HG02642 (cell line): Measurements from ENCODE around the gene TTL.
"Not testable (repeated sequence)": the region's sequence is repeated elsewhere in the genome, so short reads cannot be mapped to it uniquely, and the experiment has no call there.

Source experiments
- ATAC-seq: cut with Tn5 transposase; IDR thresholded peaks from one replicate; pipeline ENCODE4 v1.9.1; 2021; ENCODE audit warnings: mild to moderate bottlenecking; ENCODE audit not compliant: unreplicated experiment, poor library complexity

The TTL gene

DNA sequence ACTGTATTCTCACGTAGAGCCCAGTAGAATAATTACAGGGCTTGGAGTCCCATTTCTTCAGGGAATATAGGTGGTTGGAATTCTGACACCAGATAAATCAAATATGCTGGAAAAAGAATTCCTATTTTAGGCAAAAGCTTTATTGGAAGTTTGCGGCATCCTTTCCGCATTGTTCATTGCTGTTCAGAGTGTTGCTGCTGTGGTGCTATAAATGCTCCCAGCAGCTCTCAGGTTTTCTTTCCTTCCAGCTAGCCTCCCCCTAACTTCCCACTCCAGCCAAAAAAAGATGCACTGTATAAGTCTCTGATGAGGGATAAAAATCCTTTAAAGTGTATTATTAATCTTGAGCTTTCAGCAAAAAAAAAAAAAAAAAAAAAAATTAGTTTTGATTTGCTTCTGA lies 34.8 kb downstream of the TTL start:
- no peak for ATAC-seq

- no peak for ATAC-seq
Observed at GRCh38 chr2:112518807-112519206, 36.9 kb downstream of the TTL start.

- ATAC-seq: no peak
Observed at GRCh38 chr2:112519506-112519905, 37.5 kb downstream of the TTL start.

GRCh38 chr2:112520234-112520783 lies 38.4 kb downstream of the TTL start:
- no peak for ATAC-seq

GRCh38 chr2:112523291-112523777 lies 41.4 kb downstream of the TTL start:
- no peak for ATAC-seq

DNA sequence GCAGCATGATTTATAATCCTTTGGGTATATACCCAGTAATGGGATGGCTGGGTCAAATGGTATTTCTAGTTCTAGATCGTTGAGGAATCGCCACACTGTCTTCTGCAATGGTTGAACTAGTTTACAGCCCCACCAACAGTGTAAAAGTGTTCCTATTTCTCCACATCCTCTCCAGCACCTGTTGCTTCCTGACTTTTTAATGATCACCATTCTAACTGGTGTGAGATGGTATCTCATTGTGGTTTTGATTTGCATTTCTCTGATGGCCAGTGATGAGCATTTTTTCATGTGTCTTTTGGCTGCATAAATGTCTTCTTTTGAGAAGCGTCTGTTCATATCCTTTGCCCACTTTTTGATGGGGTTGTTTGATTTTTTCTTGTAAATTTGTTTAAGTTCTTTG lies 42.3 kb downstream of the TTL start:
- ATAC-seq: not testable (repeated sequence)

- ATAC-seq: no peak
Observed at GRCh38 chr2:112528541-112528940, 46.6 kb downstream of the TTL start.

GRCh38 chr2:112529757-112530156 lies 47.8 kb downstream of the TTL start:
- no peak for ATAC-seq

DNA sequence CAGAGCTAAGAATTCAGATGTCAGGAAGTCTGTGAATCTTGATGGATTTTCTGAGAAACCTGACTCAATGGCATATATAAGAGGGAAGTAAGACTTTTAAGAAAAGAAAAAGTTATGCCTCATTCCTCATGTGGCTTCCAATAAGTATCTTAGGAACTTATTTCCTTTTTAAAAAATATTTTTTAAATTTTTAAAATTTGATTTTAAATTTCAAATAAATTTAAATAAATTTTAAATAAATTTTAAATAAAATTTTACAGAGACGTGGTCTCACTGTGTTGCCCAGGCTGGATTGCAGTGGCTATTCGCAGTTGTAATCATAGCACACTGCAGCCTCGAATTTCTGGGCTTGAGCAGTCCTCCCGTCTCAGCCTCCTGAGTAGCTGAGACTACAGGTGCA lies 48.8 kb downstream of the TTL start:
- ATAC-seq: no peak

DNA sequence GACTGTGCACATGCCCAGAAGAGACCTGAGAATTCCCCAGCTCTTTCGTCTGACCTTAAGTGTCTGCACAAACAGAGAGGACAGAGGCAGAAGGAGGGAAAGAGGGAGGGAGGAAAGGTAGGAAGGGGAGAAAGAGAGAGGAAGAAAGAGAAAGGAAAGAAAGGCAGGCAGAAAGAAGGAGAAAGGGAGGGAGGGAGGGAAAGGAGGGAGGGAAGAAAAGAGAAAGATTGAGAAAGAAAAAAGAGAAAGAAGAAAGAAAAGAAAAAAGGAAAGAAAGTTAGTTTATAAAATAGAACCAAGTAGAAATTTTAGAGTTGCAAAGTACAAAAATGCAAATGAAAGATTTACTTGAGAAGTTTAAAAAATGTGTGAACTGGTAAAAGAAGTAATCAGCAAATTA lies 52.9 kb downstream of the TTL start:
- no peak for ATAC-seq

GRCh38 chr2:112536665-112537064 lies 54.7 kb downstream of the TTL start:
- not testable (repeated sequence) for ATAC-seq

DNA sequence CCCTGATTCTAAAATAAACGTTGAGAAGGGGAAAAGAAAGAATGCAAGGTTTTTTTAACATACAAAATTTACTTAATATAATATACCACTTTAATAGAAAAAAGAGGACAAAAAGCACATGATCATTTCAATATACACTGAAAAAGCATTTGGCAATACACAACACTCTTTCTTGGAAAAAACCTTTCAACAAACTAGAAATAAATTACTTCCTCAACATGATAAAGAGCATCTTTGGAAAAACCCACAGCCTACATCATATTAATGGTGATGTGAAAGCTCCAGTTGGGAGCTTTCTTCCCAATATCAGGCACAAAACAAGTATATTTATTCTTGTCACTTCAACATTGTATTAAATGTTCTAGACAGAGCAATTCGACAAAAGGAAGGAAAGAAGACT lies 57.4 kb downstream of the TTL start:
- ATAC-seq: no peak

GRCh38 chr2:112540906-112541305 lies 59.0 kb downstream of the TTL start:
- ATAC-seq: no peak

GRCh38 chr2:112541315-112542122 lies 59.6 kb downstream of the TTL start:
- ATAC-seq: peak; percentile 70

DNA sequence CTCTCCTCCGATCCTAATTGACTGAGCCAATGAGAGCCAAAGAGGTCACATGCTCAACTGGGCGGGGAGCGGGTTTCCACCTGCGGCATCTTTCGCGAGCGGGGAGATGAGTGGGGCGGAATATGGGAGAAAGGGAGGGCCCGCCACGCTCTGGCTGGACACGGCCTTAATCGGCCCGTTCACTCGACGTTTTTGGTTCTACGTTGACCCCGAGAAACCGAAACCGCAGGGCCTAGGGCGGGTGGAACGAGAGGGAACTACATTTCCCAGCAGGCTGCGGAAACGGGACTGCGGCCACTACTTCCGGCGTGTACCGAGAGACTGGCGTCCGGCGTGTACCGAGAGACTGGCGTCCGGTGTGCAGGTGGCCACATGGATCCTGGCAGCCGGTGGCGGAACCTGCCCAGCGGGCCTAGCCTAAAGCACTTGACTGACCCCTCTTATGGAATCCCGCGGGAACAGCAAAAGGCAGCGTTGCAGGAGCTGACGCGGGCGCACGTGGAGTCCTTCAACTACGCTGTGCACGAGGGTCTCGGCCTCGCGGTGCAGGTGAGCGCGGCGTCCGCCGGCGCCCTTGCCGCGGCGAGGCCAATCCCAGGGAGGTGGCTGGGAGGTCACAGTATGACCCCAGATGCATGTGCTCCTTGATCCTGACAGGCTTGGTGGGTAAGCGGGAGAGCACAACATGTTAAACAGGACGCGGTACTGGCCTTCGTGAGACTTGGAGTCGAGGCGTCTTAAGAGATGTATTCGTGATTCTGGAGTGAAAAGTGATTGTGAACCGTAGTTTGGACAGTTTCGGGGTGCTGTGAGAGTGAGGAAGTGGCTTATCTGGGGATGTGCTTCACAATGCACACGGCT lies 60.4 kb downstream of the TTL start, which contains the start of gene POLR1B:
Gene POLR1B (plus strand): TSS at position 343 of the 861 bp plus-strand sequence. CDS start 30 bp downstream, at position 373.
- ATAC-seq: peak; percentile 85

DNA sequence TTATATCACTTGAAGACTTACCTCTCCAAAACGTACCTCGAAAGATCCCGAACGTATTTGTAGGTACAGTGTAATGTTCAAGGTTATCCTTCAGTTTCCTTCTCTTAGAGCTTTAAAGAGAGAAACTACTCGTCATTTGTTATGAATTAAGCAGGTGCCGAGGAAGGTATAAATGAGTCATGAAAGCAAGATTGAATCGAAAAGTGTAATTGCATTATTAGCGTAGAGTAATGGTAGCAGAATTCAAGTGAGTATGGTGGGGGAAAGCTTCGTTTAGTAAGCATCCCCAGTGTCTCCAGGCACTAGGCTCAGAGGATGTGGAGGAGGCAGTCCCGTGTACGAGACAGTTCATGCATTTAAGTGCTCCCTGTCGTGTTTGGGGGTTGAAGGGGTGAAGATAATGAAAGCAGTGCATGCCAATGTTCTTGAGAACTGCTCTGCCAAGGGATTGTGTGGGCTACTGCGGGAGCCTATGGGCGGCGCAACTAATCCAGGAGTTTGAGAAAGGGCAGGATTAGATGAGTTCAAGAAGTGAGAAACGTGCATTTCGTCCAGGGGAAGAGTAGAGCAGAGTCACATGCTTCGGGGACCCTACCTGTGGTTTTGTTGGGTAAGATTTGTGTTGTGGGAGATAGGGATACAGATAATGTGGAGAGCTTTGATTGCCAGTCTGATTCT lies 61.2 kb downstream of the TTL start:
- ATAC-seq: no peak

- ATAC-seq: no peak
Observed at GRCh38 chr2:112547333-112547732, 65.4 kb downstream of the TTL start.

GRCh38 chr2:112548980-112549379 lies 67.0 kb downstream of the TTL start:
- no peak for ATAC-seq

DNA sequence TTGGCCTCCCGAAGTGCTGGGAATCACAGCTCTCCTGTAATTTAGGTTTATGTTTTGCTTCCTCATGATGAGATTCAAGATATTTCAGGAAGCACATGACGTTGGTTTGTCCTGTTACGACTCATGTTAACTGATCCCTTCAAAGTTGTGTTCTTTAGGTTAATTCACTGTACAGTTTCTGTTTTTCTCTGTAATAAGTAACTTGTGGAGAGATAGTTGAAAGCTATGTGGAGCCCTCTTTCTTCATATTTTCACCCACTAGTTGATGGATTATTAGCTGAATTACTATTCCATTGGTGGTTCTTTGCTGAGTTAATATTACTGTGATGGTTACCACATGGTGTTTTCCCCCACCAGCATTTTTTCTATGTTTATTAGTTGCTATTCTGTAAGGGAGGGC lies 84.1 kb downstream of the TTL start:
- peak; percentile 62 for ATAC-seq

GRCh38 chr2:112566508-112566907 lies 84.6 kb downstream of the TTL start:
- ATAC-seq: peak; percentile 38
